NB4 (cell line): ENCODE results near the gene HS6ST1.

Experiments
- DNase-seq: peaks from one replicate; pipeline ENCODE4 v3.0.0; 2010; ENCODE audit warnings: low read depth
- H3K4me3 ChIP-seq: one replicate; pipeline ENCODE4 v1.5.1; 2011; ENCODE audit warnings: mild to moderate bottlenecking, low read depth, low read length, moderate library complexity
- CTCF ChIP-seq: IDR thresholded peaks from one replicate; pipeline ENCODE4 v1.5.1; 2012; ENCODE audit warnings: low read depth, low read length
- MYC ChIP-seq: IDR thresholded peaks from 2 replicates; pipeline ENCODE4 v1.6.1; 2011; ENCODE audit warnings: low read depth, low read length
- POLR2A ChIP-seq: IDR thresholded peaks from 2 replicates; pipeline ENCODE4 v1.6.1; 2011; ENCODE audit warnings: mild to moderate bottlenecking; ENCODE audit not compliant: insufficient read length; ENCODE audit errors: extremely low read depth
- TF ChIP-seq, protein P1 (sequence below): IDR thresholded peaks from 2 replicates; pipeline ENCODE4 v1.6.1; 2011; ENCODE audit warnings: low read depth, low read length

Gene HS6ST1

GRCh38 chr2:128325611-128326181, 7.0 kb upstream of the HS6ST1 start:
- TF ChIP-seq CTCF = no peak
- TF ChIP-seq POLR2A = no peak
- TF ChIP-seq, protein P1, sequence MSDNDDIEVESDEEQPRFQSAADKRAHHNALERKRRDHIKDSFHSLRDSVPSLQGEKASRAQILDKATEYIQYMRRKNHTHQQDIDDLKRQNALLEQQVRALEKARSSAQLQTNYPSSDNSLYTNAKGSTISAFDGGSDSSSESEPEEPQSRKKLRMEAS = no peak
- H3K4me3 ChIP-seq = no peak overlapping the region
- DNase-seq = no peak

DNA sequence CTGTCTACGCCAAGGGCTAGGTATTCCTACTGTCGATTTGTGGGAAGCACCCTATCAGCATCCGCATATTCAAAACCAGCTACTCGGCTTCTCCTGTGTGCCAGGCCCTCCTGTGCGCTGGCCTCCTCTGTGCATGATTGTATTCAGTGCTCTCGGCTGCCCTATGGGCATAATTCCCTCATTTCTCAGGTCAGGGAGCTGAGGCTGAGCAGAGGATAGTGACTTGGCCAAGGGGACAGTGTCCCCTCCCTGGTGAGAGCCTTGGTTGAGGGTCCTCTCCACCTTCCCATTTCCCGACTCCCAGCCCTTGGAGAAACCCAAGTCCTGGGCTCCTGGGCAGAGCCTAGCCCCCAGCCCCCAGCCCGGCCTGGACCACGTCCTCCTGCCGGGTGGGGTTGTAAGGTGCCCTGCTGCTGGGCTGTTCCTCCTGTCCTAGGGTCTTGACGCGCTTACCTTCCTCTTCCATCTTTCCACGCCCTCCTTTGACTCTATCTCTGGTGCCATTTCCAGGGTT, 6.3 kb upstream of the HS6ST1 start:
- no peak for DNase-seq
- H3K4me3 ChIP-seq = no peak overlapping the region
- no peak for TF ChIP-seq CTCF
- TF ChIP-seq, protein P1 = no peak
- no peak for TF ChIP-seq POLR2A
- no peak for TF ChIP-seq MYC

- TF ChIP-seq POLR2A (no peak), MYC (no peak), CTCF (no peak)
- TF ChIP-seq, protein P1 = no peak
- DNase-seq = no peak
- H3K4me3 ChIP-seq = no peak overlapping the region
These were observed 5.6 kb upstream of the HS6ST1 start for GRCh38 chr2:128324008-128324896.

- peak; percentile 18 for DNase-seq
- TF ChIP-seq MYC (no peak), POLR2A (no peak), CTCF (no peak)
- TF ChIP-seq, protein P1 = no peak
- no peak overlapping the region for H3K4me3 ChIP-seq
These were observed 4.9 kb upstream of the HS6ST1 start for GRCh38 chr2:128323555-128323931.

DNA sequence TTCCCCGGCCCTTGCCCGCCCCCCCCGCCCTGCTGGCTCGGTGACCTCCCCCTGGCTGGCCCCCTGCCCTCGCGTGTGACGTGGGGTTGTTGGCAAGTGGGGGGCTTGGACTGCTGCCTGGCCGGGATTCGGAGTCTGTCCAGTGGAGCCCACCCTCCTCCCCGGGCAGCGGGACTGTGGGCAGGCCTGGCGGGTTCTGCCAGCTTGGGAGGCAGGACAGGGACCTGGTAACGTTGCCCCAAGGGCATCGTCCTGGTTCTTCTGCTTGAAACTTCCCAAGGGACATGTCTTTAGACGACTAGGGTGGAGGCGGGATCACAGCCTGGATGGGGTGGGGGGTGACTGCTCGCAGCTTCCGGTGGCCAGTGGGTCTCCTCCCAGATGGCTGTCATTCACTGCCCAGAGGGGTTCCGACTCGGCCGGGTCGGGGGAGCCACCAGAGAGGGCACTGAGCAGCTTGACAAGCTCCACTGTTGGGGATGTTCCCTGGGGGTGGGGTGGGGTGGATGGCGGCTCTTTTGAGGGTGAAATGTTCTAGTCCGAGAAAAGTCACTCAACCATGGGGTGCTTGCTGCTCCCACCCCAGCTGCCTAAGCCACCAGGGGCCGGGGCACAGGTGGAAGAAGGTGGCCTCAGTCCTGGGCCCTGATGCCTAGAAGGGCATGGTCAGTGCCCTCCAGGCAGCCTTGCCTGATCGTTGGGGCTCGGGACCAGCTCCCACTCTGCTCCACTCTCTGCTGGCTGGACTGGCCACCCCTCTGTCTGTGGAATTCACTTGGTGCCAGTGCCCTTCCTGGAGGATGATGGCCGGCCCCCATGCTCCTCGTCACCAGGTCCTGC, 4.3 kb upstream of the HS6ST1 start:
- DNase-seq = peak; percentile 44
- H3K4me3 ChIP-seq = peak overlapping the region; percentile 39
- TF ChIP-seq CTCF (no peak), POLR2A (no peak), MYC (no peak)
- TF ChIP-seq, protein P1 = no peak
